WTC11 (cell line): ENCODE measurements around the gene PALS1. TPM values are rescaled to one million over a fixed set of nuclear protein-coding genes. Genes with fewer than 3 reads are reported as not detected.
A peak's percentile ranks its signal among the peaks of the same experiment; 100 is the strongest.

Experiments
- ATAC-seq: fragments of 200-7000 bp; cut with Tn5 transposase; 2 replicates; pipeline ENCODE4 v1.10.0; 2021; ENCODE audit warnings: mild to moderate bottlenecking, moderate library complexity
- CTCF ChIA-PET: fragments of 300-600 bp; sonication (Branson Sonifier 250); formaldehyde crosslinking; loops from one replicate; lab custom pipeline; 2021; ENCODE audit warnings: antibody characterized with exemption; lab: Charles Lee
- POLR2A ChIA-PET: fragments of 350-600 bp; sonication (Branson Sonifier 250); formaldehyde crosslinking; loops from one replicate; lab custom pipeline; 2021; ENCODE audit warnings: antibody characterized with exemption; lab: Charles Lee
- DNase-seq: peaks from one replicate; pipeline ENCODE4 v3.0.0; 2021; ENCODE audit warnings: low spot score
- H3K27ac Mint-ChIP-seq: 2 replicates; pipeline ENCODE4 v1.8.0; 2021; ENCODE audit warnings: mixed read lengths
- H3K27me3 Mint-ChIP-seq: 2 replicates; pipeline ENCODE4 v1.8.0; 2021; ENCODE audit warnings: low read depth, mild to moderate bottlenecking, moderate library complexity, mixed read lengths
- H3K36me3 Mint-ChIP-seq: 2 replicates; pipeline ENCODE4 v1.8.0; 2021; ENCODE audit warnings: mixed read lengths
- H3K4me1 Mint-ChIP-seq: 2 replicates; pipeline ENCODE4 v1.8.0; 2022; ENCODE audit warnings: mixed read lengths
- H3K4me3 Mint-ChIP-seq: 2 replicates; pipeline ENCODE4 v1.8.0; 2021; ENCODE audit warnings: mild to moderate bottlenecking, moderate library complexity, mixed read lengths
- H3K9me3 Mint-ChIP-seq: 2 replicates; pipeline ENCODE4 v1.8.0; 2021; ENCODE audit warnings: mixed read lengths
- CREB1 ChIP-seq: sonication (generic); formaldehyde crosslinking; IDR thresholded peaks from 2 replicates; pipeline ENCODE4 v1.8.0; 2023; ENCODE audit warnings: mild to moderate bottlenecking, missing genetic modification reagents
- CREM ChIP-seq: sonication (generic); formaldehyde crosslinking; IDR thresholded peaks from 2 replicates; pipeline ENCODE4 v1.8.1; 2022; ENCODE audit warnings: mild to moderate bottlenecking, missing genetic modification reagents, moderate library complexity
- ETV6 ChIP-seq: sonication (generic); formaldehyde crosslinking; IDR thresholded peaks from 2 replicates; pipeline ENCODE4 v1.8.1; 2022; ENCODE audit warnings: mild to moderate bottlenecking, missing genetic modification reagents
- IRF2 ChIP-seq: sonication (generic); formaldehyde crosslinking; IDR thresholded peaks from 2 replicates; pipeline ENCODE4 v1.8.0; 2022; ENCODE audit warnings: low read depth, missing genetic modification reagents, borderline replicate concordance
- JUN ChIP-seq: sonication (generic); formaldehyde crosslinking; IDR thresholded peaks from 2 replicates; pipeline ENCODE4 v1.8.0; 2023; ENCODE audit warnings: mild to moderate bottlenecking, missing genetic modification reagents
- MXD4 ChIP-seq: fragments of 250-450 bp; sonication (Bioruptor Pico); IDR thresholded peaks from 2 replicates; pipeline ENCODE4 v1.8.0; 2021; ENCODE audit warnings: mild to moderate bottlenecking, moderate library complexity, borderline replicate concordance
- NFYB ChIP-seq: sonication (generic); formaldehyde crosslinking; conservative IDR thresholded peaks from 2 replicates; pipeline ENCODE4 v1.8.0; 2022; ENCODE audit warnings: low read depth, missing genetic modification reagents
- NR3C1 ChIP-seq: sonication (generic); formaldehyde crosslinking; conservative IDR thresholded peaks from 2 replicates; pipeline ENCODE4 v1.8.1; 2023; ENCODE audit warnings: low read depth, mild to moderate bottlenecking, missing genetic modification reagents
- SMAD4 ChIP-seq: sonication (generic); formaldehyde crosslinking; IDR thresholded peaks from 2 replicates; pipeline ENCODE4 v1.8.0; 2022; ENCODE audit warnings: mild to moderate bottlenecking, missing genetic modification reagents
- ZNF121 ChIP-seq: sonication (generic); formaldehyde crosslinking; IDR thresholded peaks from 2 replicates; pipeline ENCODE4 v1.8.0; 2023; ENCODE audit warnings: missing genetic modification reagents
- ZNF416 ChIP-seq: fragments of 250-450 bp; sonication (Bioruptor Pico); IDR thresholded peaks from 2 replicates; pipeline ENCODE4 v1.9.0; 2021; ENCODE audit warnings: mild to moderate bottlenecking, inconsistent platforms
- total RNA-seq: library from RNA; stranded (reverse); gene quantifications from 3 replicates; pipeline ENCODE4 v1.2.3, GENCODE V29; 2021
- TF ChIP-seq, protein P1 (sequence below): sonication (generic); formaldehyde crosslinking; IDR thresholded peaks from 2 replicates; pipeline ENCODE4 v1.8.0; 2023; ENCODE audit warnings: mild to moderate bottlenecking, missing genetic modification reagents
- TF ChIP-seq, protein P2 (sequence below): sonication (generic); formaldehyde crosslinking; IDR thresholded peaks from 2 replicates; pipeline ENCODE4 v1.8.1; 2022; ENCODE audit warnings: low read depth, missing genetic modification reagents, borderline replicate concordance
- TF ChIP-seq, protein P3 (sequence below): sonication (generic); formaldehyde crosslinking; IDR thresholded peaks from 2 replicates; pipeline ENCODE4 v1.8.1; 2022; ENCODE audit warnings: mild to moderate bottlenecking, moderate library complexity, missing genetic modification reagents
- TF ChIP-seq, protein P4 (sequence below): sonication (generic); formaldehyde crosslinking; IDR thresholded peaks from 2 replicates; pipeline ENCODE4 v1.8.0; 2022; ENCODE audit warnings: mild to moderate bottlenecking, missing genetic modification reagents
- TF ChIP-seq, protein P5 (sequence below): fragments of 250-450 bp; sonication (Bioruptor Pico); IDR thresholded peaks from 2 replicates; pipeline ENCODE4 v2.1.2; 2022; ENCODE audit warnings: mild to moderate bottlenecking, moderate library complexity
- TF ChIP-seq, protein P6 (sequence below): sonication (generic); formaldehyde crosslinking; IDR thresholded peaks from 2 replicates; pipeline ENCODE4 v1.8.0; 2022; ENCODE audit warnings: mild to moderate bottlenecking, missing genetic modification reagents
- TF ChIP-seq, protein P7 (sequence below): sonication (generic); formaldehyde crosslinking; IDR thresholded peaks from 2 replicates; pipeline ENCODE4 v1.8.0; 2022; ENCODE audit warnings: mild to moderate bottlenecking, missing genetic modification reagents

Gene PALS1
- total RNA-seq, 1 experiment from 2014 or later: 18.0 TPM

DNA sequence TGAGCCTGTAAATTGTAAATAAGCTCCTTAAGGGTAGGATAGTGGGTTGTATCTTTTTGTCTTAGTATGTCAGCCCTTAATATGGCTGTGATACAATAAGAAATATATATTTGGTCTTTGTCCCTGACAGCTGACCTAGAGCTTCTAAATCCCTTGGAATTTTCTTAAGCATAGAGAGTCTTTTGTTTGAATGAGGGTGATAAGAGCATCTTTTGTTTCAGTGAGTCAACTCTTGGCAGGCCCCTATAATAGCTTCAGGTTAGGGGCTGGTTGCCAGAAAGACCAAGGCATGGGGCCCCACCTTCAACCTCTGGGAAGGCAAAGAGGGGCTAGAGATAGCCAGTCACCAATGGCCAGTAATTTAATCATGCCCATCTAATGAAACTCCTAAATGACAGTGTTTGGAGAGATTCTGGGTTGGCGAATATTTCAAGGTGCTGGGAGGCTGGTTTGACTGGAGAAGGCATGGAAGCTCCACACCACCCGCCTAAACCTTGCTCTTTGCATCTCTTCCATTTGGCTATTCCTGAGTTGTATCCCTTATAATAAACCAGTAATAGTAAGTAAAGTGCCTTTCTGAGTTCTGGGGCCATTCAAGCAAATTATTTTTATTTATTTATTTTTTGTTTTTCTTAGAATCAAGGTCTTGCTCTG, 10.5 kb downstream of the PALS1 start:
- CTCF ChIA-PET: interaction anchor here (1.0 kb wide), 1 partner anchor 11 kb away, joined by 3 read pairs; no protein-coding TSS in a partner anchor
- TF ChIP-seq, protein P1, sequence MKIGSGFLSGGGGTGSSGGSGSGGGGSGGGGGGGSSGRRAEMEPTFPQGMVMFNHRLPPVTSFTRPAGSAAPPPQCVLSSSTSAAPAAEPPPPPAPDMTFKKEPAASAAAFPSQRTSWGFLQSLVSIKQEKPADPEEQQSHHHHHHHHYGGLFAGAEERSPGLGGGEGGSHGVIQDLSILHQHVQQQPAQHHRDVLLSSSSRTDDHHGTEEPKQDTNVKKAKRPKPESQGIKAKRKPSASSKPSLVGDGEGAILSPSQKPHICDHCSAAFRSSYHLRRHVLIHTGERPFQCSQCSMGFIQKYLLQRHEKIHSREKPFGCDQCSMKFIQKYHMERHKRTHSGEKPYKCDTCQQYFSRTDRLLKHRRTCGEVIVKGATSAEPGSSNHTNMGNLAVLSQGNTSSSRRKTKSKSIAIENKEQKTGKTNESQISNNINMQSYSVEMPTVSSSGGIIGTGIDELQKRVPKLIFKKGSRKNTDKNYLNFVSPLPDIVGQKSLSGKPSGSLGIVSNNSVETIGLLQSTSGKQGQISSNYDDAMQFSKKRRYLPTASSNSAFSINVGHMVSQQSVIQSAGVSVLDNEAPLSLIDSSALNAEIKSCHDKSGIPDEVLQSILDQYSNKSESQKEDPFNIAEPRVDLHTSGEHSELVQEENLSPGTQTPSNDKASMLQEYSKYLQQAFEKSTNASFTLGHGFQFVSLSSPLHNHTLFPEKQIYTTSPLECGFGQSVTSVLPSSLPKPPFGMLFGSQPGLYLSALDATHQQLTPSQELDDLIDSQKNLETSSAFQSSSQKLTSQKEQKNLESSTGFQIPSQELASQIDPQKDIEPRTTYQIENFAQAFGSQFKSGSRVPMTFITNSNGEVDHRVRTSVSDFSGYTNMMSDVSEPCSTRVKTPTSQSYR (CRISPR knock-in tag): no peak
- TF ChIP-seq, protein P2, sequence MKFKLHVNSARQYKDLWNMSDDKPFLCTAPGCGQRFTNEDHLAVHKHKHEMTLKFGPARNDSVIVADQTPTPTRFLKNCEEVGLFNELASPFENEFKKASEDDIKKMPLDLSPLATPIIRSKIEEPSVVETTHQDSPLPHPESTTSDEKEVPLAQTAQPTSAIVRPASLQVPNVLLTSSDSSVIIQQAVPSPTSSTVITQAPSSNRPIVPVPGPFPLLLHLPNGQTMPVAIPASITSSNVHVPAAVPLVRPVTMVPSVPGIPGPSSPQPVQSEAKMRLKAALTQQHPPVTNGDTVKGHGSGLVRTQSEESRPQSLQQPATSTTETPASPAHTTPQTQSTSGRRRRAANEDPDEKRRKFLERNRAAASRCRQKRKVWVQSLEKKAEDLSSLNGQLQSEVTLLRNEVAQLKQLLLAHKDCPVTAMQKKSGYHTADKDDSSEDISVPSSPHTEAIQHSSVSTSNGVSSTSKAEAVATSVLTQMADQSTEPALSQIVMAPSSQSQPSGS (CRISPR knock-in tag): no peak
- TF ChIP-seq, protein P3, sequence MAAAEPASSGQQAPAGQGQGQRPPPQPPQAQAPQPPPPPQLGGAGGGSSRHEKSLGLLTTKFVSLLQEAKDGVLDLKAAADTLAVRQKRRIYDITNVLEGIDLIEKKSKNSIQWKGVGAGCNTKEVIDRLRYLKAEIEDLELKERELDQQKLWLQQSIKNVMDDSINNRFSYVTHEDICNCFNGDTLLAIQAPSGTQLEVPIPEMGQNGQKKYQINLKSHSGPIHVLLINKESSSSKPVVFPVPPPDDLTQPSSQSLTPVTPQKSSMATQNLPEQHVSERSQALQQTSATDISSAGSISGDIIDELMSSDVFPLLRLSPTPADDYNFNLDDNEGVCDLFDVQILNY (CRISPR knock-in tag): no peak
- no peak for TF ChIP-seq ETV6 (CRISPR knock-in tag)
- TF ChIP-seq, protein P4, sequence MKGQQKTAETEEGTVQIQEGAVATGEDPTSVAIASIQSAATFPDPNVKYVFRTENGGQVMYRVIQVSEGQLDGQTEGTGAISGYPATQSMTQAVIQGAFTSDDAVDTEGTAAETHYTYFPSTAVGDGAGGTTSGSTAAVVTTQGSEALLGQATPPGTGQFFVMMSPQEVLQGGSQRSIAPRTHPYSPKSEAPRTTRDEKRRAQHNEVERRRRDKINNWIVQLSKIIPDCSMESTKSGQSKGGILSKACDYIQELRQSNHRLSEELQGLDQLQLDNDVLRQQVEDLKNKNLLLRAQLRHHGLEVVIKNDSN (CRISPR knock-in tag): no peak
- TF ChIP-seq, protein P5, sequence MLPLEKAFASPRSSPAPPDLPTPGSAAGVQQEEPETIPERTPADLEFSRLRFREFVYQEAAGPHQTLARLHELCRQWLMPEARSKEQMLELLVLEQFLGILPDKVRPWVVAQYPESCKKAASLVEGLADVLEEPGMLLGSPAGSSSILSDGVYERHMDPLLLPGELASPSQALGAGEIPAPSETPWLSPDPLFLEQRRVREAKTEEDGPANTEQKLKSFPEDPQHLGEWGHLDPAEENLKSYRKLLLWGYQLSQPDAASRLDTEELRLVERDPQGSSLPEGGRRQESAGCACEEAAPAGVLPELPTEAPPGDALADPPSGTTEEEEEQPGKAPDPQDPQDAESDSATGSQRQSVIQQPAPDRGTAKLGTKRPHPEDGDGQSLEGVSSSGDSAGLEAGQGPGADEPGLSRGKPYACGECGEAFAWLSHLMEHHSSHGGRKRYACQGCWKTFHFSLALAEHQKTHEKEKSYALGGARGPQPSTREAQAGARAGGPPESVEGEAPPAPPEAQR (CRISPR knock-in tag): no peak
- Mint-ChIP-seq H3K4me3 (no peak overlapping the region), H3K36me3 (no peaks in the 10 kb centered on the region), H3K27me3 (no peaks in the 10 kb centered on the region), H3K9me3 (no peaks in the 10 kb centered on the region), H3K4me1 (peaks cover 25% of the 10 kb centered on the region), H3K27ac (no peak overlapping the region)
- DNase-seq: no peak
- POLR2A ChIA-PET: no interaction called here
- ATAC-seq: peak; percentile 44

DNA sequence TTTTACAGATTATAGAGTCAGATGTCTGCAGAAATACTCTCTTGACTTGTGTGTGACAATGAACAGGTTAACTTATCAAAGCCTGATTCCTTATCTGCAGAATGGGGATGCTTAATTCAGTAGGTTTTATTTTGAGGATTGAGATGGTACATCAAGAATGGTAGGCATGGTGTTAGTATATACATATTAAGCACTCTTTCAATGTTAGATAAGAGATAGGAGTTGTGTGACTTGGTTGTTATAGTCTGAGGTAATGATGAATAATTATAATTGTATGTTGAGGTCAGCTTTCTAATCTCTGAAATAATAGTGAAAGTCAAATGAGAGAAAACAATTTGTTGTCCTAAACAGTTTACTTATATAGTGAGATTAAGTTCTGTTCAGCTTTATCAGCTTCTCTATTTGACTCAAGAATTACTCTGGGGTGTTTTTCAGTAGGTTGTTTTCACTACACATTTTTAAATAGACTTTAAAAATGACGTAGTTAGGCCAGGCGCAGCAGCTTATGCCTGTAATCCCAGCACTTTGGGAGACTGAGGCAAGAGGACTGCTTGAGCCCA, 11.9 kb downstream of the PALS1 start:
- Mint-ChIP-seq H3K27me3 (no peaks in the 10 kb centered on the region), H3K4me1 (peaks cover 23% of the 10 kb centered on the region), H3K27ac (no peak overlapping the region), H3K36me3 (no peaks in the 10 kb centered on the region), H3K9me3 (no peaks in the 10 kb centered on the region), H3K4me3 (no peak overlapping the region)
- ATAC-seq (no peak), DNase-seq (no peak)
- ChIA-PET POLR2A (no interaction called here), CTCF (no interaction called here)
- no peak for TF ChIP-seq NR3C1 (CRISPR knock-in tag)
- no peak for TF ChIP-seq MXD4 (CRISPR knock-in tag)
- TF ChIP-seq CREM: no peak
- TF ChIP-seq JUN: no peak
- TF ChIP-seq SMAD4 (CRISPR knock-in tag): no peak
- TF ChIP-seq, protein P6, sequence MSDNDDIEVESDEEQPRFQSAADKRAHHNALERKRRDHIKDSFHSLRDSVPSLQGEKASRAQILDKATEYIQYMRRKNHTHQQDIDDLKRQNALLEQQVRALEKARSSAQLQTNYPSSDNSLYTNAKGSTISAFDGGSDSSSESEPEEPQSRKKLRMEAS: no peak
- TF ChIP-seq IRF2 (CRISPR knock-in tag): no peak
- no peak for TF ChIP-seq ZNF121 (CRISPR knock-in tag)
- TF ChIP-seq NFYB (CRISPR knock-in tag): no peak
- TF ChIP-seq ZNF416 (CRISPR knock-in tag): no peak
- TF ChIP-seq CREB1 (CRISPR knock-in tag): no peak
- TF ChIP-seq, protein P1 (CRISPR knock-in tag): no peak
- TF ChIP-seq, protein P7, sequence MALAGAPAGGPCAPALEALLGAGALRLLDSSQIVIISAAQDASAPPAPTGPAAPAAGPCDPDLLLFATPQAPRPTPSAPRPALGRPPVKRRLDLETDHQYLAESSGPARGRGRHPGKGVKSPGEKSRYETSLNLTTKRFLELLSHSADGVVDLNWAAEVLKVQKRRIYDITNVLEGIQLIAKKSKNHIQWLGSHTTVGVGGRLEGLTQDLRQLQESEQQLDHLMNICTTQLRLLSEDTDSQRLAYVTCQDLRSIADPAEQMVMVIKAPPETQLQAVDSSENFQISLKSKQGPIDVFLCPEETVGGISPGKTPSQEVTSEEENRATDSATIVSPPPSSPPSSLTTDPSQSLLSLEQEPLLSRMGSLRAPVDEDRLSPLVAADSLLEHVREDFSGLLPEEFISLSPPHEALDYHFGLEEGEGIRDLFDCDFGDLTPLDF: no peak
